BJ (cell line): ENCODE results near the gene LHX5. TPM values are rescaled to one million over a fixed set of nuclear protein-coding genes. Genes with fewer than 3 reads are reported as not detected.

Experiments used
- CTCF ChIA-PET: fragments of 350-600 bp; formaldehyde crosslinking; extraction: SDS; loops from one replicate; lab custom pipeline; 2021; ENCODE audit warnings: antibody characterized with exemption, inconsistent platforms; lab: Yijun Ruan, JAX
- POLR2A ChIA-PET: fragments of 300-600 bp; sonication (Branson Sonifier 250); formaldehyde crosslinking; extraction: SDS; loops from one replicate; lab custom pipeline; 2021; ENCODE audit warnings: antibody characterized with exemption; lab: Charles Lee
- DNase-seq: peaks from one replicate; pipeline ENCODE4 v3.0.0-alpha.2; 2011; ENCODE audit warnings: low read depth
- H3K27me3 ChIP-seq: 2 replicates; pipeline ENCODE4 v1.6.0; 2011; ENCODE audit warnings: low read length; ENCODE audit not compliant: control insufficient read depth, insufficient read depth
- H3K36me3 ChIP-seq: 2 replicates; pipeline ENCODE4 v1.5.1; 2011; ENCODE audit warnings: low read length; ENCODE audit not compliant: control insufficient read depth, insufficient read depth
- H3K4me3 ChIP-seq: 2 replicates; pipeline ENCODE4 v1.5.1; 2011; ENCODE audit warnings: low read depth, mild to moderate bottlenecking, control low read depth, low read length
- polyA plus RNA-seq: library from polyadenylated mRNA; depleted of rRNA; stranded (reverse); fragments of >200 nt; gene quantifications from 2 replicates; pipeline ENCODE4 v1.2.3, GENCODE V29; 2011
- TF ChIP-seq, protein P1 (sequence below): IDR thresholded peaks from 2 replicates; pipeline ENCODE4 v1.5.1; 2011; ENCODE audit warnings: low read depth, mild to moderate bottlenecking, control low read depth, inconsistent platforms, low read length, moderate library complexity; ENCODE audit not compliant: insufficient read depth

The LHX5 gene
- polyA plus RNA-seq, 1 experiment, result not detected

DNA sequence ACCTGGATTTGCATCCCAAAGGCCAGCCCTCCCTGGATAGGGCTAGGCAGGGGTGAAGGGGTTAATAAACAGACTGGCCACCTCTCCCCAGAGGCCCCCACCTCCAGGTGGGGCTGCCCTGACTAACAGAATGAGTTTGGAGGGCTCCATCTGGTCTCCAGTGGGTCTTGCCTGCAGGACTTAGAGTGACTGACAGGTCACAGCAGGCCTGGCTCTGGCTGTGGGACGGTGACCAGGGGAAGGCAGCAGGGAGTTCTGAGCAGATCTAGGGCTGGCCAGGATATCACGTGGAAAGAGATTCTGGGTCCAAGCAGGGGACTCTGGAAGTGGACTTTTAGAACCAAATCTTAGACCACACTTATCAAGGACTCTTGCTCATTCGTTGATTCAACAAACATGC, 40.9 kb upstream of the LHX5 start:
- no peaks in the 10 kb centered on the region for H3K36me3 ChIP-seq
- POLR2A ChIA-PET, result no interaction called here
- TF ChIP-seq, protein P1, sequence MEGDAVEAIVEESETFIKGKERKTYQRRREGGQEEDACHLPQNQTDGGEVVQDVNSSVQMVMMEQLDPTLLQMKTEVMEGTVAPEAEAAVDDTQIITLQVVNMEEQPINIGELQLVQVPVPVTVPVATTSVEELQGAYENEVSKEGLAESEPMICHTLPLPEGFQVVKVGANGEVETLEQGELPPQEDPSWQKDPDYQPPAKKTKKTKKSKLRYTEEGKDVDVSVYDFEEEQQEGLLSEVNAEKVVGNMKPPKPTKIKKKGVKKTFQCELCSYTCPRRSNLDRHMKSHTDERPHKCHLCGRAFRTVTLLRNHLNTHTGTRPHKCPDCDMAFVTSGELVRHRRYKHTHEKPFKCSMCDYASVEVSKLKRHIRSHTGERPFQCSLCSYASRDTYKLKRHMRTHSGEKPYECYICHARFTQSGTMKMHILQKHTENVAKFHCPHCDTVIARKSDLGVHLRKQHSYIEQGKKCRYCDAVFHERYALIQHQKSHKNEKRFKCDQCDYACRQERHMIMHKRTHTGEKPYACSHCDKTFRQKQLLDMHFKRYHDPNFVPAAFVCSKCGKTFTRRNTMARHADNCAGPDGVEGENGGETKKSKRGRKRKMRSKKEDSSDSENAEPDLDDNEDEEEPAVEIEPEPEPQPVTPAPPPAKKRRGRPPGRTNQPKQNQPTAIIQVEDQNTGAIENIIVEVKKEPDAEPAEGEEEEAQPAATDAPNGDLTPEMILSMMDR, result no peak
- peaks cover 6% of the 10 kb centered on the region for H3K27me3 ChIP-seq
- no peak overlapping the region for H3K4me3 ChIP-seq
- CTCF ChIA-PET, result no interaction called here
- no peak for DNase-seq

DNA sequence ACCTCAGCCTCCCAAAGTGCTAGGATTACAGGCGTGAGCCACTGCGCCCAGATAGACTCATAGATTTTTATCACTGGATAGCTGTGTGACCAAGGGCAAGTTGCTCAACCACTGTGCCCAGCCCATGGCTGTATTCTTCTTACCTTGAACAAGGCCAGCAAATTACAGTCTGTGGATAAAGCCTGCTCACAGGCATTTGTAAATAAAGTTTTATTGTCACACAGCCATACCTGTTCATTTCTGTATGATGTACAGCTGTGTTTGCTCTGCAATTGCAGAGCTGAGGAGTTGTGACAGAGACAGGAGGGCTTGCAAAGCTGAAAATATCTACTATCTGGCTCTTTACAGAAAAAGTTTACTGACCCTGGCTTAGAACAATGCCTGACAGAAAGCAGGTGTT, 35.2 kb upstream of the LHX5 start:
- POLR2A ChIA-PET, result no interaction called here
- DNase-seq, result no peak
- CTCF ChIA-PET, result interaction anchor here (0.8 kb wide), 1 partner anchor 9 kb away, joined by 3 read pairs; no protein-coding TSS in a partner anchor
- no peaks in the 10 kb centered on the region for H3K36me3 ChIP-seq
- H3K27me3 ChIP-seq, result no peaks in the 10 kb centered on the region
- no peak overlapping the region for H3K4me3 ChIP-seq
- TF ChIP-seq, protein P1, result no peak

DNA sequence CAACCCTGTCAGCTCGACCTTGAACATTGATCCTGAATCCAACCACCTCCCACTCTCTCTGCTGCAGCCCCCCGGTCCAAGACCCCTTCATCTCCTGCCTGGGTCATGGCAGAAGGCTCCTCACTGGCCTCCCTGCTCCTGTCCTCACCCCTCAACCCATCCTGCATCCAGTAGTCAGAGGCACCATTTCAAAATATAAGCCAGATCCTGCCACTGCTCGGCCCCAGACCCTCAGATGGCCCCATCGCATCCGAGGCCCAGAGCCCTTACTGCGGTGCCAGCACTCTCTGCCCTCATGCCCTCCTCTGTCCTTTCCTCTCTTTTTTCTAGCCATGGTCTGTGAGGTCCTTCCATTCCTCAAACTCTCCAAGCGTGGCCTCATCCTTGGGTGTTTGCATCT, 34.3 kb upstream of the LHX5 start:
- CTCF ChIA-PET, result interaction anchor here (0.7 kb wide), 1 partner anchor 37 kb away, joined by 3 read pairs; no protein-coding TSS in a partner anchor
- no peak for DNase-seq
- H3K36me3 ChIP-seq, result no peaks in the 10 kb centered on the region
- H3K27me3 ChIP-seq, result peaks cover 2% of the 10 kb centered on the region
- no peak overlapping the region for H3K4me3 ChIP-seq
- TF ChIP-seq, protein P1, result no peak
- POLR2A ChIA-PET, result no interaction called here

DNA sequence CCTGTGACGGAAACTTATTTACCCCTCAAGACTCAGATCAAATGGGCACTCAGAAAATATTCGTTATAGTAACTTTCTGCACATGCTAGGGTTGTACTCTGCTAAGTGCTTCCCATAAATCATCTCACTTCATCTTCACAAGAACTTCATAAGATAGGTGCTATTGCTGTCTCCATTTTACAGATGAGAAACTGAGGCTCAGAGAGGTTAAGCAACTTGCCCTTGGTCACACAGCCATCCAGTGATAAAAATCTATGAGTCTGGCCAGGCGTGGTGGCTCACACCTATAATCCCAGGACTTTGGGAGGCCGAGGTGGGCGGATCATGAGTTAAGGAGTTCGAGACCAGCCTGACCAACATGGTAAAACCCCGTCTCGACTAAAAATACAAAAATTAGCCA, 33.2 kb upstream of the LHX5 start:
- ChIA-PET POLR2A (no interaction called here), CTCF (no interaction called here)
- H3K36me3 ChIP-seq, result no peaks in the 10 kb centered on the region
- H3K4me3 ChIP-seq, result no peak overlapping the region
- TF ChIP-seq, protein P1, result no peak
- peaks cover 3% of the 10 kb centered on the region for H3K27me3 ChIP-seq
- no peak for DNase-seq

DNA sequence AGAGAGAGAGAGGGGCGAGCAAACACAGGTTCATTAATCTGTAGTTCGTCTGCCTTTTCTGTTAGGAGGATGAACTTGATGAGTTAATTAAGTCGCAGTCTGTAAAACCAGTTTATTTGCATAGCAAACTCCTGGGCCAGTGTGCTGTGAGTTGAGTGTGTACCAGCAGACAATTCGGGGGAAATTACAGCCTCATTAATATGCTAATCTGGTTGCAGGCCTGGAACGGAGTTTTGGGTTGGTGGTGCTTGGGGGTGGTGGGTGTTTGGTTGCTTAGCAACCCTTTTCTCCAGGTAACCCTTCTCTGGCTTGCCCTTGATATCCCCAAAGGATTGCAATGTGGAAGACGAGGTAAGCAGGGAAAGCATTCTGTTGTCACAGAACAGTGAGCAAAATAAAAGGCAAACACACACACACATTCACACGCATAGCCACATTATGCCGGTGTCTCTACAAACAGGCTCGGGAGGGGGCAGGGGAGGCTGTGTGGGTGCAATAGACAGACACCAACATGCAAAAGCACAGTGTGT, 29.2 kb upstream of the LHX5 start:
- Histone ChIP-seq H3K36me3 (no peaks in the 10 kb centered on the region), H3K4me3 (no peak overlapping the region), H3K27me3 (peaks cover 3% of the 10 kb centered on the region)
- TF ChIP-seq, protein P1, result no peak
- POLR2A ChIA-PET, result no interaction called here
- CTCF ChIA-PET, result no interaction called here
- DNase-seq, result no peak
